ENCODE measurements around the gene BICDL2.

BICDL2 gene

DNA sequence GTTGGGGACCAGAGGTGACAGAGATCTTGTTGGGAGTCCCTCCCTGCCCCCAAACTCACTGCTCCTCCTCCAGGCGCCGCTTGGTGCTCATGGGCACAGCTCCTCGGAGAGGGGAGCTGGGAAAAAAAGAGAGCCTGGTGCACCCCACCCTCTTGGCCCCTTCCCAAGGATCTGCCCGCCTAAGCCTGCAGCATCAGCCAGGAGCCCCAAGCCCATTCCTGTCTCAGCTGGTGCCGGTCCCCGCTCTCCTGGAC is 13.4 kb downstream of the BICDL2 start:
- no peak for DNase-seq

DNA sequence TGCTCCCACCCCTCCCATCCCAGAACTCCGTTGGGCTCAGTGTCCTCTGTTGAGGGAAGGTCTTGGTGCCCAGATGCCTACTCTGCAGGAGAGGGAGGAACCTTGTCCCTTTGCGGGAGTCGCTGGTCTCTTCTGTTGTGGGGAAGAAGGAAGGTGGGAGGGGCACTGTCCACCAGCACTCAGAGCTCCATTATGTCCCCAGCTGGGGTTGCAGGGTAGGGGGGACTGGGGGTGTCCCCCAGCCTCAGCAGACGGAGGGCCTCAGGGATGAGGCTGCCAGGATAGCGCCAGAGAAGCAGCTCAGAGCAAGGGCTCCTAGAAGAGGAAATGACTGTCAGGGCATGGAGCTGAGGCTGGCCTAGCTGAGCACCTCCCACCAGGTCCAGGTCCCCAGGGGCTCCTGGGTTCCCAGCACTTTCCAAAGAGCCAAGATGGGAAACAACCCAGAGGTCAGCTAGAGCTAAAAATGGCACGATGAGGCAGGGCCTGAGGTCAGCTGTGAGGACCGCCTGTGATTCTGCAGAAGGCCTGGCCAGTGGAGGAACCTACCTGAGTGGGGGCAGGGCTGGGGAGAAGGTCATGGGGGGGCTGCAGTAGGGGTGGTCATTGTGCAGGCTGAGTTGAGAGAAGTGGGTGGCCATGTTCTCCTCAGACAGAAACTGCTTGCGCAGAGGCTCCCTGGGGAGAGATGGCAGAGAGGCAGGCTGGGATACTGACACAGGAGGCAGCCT is 13.9 kb downstream of the BICDL2 start:
- DNase-seq, result no peak

DNA sequence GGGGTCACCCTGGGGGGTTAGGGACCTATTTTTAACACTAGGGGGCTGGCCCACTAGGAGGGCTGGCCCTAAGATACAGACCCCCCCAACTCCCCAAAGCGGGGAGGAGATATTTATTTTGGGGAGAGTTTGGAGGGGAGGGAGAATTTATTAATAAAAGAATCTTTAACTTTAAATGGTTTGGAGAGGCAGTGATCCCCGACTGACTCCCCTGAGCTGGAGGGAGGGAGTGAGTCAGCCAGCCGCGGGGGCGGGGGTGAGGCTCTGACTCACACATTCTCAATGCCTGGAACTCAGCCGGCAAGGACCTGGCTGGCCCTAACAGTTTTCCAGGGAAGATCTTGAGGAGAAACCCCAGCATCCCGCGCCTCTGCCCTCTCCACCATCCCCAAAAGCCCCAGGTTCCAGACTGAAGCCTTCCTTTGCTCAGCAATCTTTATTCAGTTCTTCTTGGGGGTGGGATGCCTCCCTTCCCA is 14.5 kb downstream of the BICDL2 start:
- no peak for DNase-seq

DNA sequence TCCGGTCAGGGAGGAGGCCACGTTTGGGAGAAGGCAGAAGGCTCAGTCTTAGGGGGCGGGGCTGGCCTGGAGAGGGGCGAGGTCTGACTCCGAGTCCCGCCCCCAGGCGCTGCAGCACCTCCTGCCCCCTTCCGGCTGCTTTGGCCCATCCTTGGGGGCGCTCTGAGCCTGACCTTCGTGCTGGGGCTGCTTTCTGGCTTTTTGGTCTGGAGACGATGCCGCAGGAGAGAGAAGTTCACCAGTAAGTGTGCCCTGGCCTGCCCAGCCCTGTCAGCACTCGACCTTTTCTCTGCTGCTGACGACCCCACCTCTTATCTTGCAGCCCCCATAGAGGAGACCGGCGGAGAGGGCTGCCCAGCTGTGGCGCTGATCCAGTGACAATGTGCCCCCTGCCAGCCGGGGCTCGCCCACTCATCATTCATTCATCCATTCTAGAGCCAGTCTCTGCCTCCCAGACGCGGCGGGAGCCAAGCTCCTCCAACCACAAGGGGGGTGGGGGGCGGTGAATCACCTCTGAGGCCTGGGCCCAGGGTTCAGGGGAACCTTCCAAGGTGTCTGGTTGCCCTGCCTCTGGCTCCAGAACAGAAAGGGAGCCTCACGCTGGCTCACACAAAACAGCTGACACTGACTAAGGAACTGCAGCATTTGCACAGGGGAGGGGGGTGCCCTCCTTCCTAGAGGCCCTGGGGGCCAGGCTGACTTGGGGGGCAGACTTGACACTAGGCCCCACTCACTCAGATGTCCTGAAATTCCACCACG is 15.1 kb downstream of the BICDL2 start:
- DNase-seq, result no peak

DNA sequence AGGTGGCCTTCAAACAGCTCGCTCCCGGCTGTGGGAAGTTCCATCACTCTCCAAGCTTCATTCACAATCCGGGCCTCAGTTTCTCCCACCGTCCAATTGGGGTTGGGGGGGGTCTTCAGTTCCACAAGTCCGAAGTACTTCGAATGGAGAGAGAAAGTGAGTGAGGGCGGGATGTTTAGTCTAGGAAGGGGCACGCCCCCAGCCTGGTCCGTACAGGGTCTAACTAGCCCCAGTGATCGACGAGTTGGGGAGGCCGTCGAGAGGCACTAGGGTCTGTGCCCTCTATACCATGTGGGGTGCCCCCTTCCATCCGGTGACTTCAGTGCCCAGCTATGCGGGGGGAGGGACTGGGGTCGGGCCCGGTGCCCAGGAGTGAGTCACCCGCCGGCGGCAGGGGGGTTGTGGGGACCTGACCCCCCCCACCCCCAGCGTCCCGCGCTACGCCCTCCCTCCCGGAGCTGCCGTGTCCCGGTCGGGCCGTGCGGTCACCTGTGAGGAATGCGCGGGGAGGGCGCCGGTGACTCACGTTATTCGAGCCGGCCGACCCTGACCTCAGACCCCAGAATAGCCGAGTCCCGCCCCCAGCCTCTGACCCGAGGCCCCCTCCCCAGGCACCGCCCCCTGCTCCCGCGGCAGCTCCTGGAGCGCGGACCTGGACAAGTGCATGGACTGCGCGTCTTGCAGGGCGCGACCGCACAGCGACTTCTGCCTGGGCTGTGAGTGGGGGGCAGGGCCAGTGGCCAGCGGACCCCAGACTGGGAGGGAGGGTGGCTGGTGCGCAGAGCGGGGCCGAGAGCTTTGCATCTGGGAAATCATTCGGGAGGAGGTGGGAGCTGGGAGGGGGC is 15.9 kb downstream of the BICDL2 start:
- DNase-seq, result no peak

DNA sequence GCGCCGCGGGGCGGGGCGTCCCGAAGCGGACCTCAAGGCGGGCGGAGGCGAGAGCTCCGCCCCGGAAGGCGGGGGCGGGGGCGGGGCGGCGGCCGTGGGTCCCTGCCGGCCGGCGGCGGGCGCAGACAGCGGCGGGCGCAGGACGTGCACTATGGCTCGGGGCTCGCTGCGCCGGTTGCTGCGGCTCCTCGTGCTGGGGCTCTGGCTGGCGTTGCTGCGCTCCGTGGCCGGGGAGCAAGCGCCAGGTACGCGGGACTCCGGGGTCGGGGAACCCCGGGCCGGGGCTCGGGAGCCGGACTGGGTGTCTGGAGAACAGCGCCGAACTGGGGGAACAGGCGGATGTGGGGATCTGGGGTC is 16.5 kb downstream of the BICDL2 start, which contains the start of gene TNFRSF12A:
TSS of gene TNFRSF12A (plus strand) at position 122 of the 357 bp plus-strand sequence. CDS start at position 152, 30 bp downstream.
- DNase-seq, result no peak

DNA sequence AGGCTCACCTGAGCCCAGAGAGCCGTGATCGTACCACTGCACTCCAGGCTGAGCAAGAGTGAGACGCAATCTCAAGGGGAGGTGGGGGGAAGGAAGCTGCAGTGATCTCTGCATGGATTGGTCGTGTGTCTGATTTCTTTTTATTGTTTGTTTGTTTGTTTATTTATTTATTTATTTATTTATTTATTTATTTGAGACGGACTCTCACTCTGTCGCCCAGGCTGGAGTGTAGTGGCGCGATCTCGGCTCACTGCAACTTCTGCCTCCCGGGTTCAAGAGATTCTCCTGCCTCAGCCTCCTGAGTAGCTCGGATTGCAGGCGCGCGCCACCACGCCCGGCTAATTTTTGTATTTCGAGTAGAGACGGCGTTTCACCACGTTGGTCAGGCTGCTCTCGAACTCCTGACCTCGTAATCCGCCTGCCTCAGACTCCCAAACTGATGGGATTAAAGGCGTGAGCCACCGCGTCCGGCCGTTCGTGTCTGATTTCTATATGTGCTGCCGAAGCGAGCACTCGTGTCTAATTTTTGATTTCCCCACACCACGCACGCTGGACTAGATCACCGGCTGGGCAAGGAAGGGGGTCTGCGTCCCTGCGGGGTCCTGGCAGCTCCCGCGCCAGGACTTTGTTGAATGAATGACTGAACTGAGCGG is 17.0 kb downstream of the BICDL2 start:
- no peak for DNase-seq

DNA sequence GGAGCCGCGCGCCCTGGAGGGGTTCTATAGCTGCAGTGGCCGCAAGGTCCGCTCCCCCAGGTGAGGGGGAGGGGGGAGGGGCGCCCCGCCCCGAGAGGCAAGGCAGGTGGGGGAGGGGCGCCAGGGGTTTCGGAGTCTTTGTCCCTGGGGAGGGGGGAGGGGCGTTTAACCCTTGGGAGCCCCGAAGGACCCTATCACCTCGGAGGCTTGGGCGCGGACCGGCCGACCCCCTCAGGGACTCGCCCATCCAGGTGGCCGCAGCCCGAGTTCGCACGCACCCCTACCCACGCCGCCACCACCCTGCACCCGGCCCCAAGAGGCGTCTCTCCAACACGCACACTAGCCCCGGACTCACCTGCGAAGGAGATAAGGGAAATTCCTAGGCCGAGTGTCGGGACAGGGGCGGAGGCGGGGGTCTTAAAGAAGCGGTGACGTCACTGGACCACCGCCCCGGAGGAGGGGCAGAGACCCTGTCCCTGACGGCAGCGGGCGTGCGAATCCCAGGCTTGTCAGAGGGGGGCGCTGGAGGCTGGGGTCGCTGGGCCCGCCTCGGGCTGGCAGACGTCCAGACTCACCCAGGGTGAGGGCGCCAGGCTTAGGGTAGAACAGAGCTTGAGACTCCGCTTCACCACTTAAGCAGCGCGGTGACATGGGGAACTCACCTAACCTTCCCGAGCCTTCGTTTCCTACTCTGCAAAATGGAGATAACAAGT is 18.8 kb downstream of the BICDL2 start, which contains the start of gene CLDN6:
TSS of gene CLDN6 (minus strand) at position 390 of the 713 bp plus-strand sequence. CDS start 2,162 bp downstream, outside the sequence.
- DNase-seq, result no peak

DNA sequence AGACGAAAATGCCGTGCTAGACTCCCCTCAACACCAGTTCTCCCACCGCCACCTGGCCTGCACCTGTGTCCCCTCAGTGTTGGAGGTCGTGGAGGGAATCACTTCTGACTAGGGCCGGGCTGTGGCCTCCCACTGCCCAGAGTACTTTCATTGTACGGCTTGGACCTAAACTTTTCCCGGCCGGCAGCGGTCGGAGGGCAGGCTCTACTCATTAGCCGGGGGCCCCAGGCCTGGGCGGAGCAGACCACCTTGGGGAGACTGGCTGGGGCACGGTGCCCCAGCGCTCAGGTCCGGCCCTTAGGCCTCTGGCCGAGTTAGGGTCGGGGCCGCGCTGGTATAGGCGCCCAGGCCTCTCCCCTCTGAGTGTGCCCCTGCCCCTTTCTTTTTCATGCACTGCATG is 19.4 kb downstream of the BICDL2 start:
- no peak for DNase-seq

DNA sequence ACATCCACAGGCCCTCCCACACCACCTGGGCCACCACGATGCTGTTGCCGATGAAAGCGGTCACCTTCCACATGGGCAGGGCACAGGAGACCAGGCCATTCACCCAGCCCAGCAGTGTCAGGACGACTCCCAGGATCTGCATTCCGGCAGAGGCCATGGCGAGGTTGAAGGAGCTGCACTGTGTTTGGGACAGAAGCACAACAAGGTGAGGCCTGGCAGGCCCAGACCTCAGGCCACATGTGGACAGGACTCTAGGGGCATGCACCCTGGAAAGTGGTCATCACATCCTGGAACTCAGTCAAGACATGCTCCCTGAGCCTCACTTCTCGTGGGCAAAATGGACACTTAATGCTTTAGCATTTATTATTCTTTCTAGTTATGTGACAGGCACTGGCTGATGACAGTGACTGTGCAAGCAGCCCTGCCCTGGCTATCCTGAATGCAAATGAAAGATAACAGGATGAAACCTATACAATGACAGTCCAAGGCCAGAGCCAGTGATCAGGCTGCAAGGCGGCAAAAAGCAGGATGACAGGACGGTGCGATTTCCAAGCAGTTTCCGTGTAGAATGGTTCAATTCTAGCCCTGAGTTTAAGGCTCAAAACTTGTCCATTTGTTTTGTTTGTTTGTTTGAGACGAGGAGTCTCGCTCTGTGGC is 20.8 kb downstream of the BICDL2 start:
- no peak for DNase-seq

DNA sequence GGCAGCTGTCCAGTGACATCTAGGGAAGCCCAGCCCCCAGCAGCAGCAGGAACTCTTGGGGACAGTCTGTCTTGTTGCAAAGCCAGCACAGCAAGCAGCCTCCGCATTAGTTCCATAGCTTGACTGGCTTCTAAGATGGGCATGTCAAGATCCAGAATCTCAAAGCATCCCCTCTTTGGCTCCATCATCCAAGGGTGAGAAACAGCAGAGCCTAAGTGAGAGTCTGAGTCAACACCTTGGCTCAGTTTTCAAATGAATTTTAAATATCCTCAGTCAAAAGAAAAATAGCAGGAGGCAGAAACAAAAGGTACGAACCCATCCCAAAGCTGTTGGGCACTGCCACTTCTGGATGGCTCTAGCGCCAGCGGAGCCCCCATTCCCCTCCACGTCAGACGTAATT is 21.8 kb downstream of the BICDL2 start:
- DNase-seq, result no peak

DNA sequence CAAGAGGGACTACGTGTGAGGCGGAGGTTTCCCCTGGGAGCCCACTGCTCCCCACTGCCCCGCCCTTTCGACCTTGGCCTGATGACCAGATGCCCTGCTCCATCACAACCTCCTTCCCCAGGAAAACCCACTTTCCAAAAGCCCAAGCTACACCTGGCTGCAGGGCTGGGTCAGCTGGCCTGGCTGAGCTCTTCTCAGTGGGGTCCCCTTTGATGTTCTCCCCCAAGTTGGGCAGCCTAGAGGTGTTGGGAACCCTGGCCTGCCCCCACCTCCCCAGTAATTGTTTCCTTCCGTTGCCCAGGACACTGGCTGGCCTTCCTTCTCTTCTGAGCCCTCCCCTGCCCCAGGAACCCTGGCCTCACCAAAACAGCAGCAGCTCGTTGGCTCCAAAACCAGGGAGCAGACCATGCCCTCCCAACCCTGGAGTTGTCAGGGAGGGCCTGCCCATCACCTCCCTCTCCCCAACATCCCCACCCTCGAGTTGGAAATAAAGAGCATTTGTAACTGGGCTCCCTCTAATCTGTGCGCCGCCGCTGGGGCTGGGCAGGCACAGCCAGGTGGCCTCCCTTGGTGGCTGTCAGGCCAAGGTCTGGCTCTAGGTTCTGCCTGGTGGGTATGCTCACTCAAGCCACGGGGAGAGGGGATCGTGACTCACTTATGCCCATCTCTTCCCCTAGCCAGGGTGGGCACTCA is 22.6 kb downstream of the BICDL2 start:
- DNase-seq, result no peak

DNA sequence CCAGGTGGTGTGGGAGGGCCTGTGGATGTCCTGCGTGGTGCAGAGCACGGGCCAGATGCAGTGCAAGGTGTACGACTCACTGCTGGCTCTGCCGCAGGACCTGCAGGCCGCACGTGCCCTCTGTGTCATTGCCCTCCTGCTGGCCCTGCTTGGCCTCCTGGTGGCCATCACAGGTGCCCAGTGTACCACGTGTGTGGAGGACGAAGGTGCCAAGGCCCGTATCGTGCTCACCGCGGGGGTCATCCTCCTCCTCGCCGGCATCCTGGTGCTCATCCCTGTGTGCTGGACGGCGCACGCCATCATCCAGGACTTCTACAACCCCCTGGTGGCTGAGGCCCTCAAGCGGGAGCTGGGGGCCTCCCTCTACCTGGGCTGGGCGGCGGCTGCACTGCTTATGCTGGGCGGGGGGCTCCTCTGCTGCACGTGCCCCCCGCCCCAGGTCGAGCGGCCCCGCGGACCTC is 23.2 kb downstream of the BICDL2 start:
- DNase-seq, result no peak

DNA sequence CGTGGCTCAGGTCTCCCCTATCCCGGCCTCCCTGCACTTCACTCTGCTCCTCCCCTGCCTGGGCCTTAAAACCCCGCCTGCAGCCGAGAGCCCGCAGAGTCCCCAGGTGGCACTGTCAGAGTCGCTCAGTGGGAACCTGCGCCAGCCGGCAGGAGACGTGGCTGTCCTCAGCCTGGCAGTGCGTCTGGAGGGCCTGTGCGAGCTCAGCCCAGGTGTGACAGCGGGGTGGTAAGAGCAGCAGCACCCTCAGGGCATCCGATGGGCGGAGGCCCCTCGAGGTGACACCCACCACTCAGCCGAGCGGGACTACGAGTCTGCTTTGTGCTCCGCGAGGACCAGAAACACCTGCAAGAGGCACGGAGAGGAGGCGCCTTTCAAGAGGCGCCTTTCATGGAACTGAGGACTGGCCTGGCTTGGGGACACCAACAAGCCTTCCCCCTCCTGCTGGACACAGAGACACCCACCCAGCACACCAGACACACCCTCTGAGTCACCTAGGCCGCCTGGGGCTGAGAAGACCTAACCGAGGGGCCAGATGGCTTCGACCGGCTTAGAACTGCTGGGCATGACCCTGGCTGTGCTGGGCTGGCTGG is 23.8 kb downstream of the BICDL2 start, which contains the start of gene CLDN9:
TSS of gene CLDN9 (plus strand) at position 96 of the 593 bp plus-strand sequence. CDS start at position 536, 440 bp downstream.
- DNase-seq, result peak; percentile 61

DNA sequence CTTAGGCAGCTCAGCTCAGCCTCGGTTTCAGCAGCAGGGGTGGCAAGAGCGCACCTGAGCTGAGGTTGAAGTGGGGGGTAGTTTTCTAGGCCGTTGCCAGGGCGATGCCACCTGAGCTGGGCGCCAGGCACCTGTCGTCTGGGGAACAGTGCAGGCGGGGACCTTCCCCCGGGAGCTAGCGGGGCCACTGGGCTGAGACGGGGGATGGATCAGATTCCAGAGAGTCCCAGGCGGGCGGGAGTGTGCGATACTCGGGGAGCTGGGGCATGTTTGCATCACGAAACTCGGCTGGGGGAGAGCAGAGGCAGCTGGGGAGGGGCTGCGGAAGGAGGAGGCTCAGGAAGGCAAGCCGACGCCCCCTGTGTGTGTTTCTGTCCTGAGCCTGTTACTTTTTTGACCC is 24.5 kb downstream of the BICDL2 start:
- DNase-seq, result peak; percentile 81

DNA sequence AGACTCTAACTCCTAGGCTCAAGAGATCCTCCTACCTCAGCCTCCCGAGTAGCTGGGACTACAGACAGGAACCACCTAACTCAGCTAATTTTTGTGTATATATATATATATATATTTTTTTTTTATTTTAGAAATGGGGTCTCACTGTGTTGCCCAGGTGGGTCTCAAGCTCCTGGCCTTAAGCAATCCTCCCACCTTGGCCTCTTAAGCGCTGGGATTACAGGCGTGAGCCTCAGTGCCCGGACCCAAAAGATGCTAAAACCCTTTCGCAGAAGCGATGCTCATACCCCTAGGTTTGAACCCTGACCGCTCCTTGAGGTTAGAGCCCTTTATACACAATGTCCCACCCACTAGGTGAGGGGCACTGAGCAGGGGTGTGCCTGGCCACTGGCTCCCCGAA is 26.2 kb downstream of the BICDL2 start:
- no peak for DNase-seq

DNA sequence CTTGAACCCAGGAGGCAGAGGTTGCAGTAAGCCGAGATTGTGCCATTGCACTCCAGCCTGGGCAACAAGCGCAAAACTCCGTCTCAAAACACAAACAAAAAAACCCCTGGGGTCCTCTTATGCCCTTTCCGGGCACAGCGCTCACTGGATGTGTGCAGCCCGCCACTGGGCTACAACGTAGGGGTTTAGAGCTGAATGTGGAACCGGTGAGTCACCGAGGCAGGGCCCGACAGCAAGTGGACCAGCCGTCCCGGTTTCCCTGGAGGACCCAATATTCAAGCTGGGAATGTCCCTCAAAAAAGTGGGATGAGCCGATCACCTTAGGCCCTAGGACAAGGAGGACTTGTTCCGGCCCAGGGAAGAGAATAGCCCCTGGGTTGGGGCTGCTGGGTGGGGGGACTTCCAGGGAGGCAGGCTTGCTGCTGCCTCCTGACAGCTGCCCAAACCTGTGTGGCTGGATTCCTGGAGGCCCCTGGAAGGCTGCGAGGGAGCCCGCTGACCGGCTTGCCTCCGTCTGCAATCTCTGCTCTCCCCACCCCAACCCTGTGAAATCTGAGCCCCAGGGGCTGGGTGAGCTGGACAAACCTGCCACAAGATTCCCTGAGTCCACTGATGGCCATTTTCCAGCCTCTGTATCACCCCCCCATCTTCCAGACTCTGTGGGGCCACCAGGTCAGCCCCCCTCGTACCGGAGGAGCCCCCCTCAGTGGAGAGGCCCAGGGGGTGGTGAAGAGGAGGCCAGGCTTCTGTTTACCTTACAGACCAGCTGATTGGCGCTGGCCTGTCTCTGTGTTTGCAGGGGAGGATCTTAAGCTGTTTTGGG is 27.0 kb downstream of the BICDL2 start:
- DNase-seq, result no peak

DNA sequence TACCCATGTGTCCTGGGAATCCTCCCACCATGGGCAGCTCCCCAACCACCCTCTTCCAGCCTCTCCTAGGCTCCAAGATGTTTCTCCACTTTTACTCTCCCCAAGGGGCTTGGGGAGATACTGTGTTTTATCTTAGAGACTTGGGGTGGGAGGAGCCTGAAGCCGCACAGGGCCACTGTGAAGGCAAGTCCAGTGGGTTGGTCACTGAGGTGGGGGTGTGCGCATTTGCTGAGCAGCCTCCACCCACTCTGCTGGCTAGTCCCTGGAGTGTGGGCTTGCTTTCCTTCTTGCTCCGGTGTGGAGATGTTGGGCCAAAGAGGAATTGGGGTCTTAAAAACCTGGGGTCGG is 28.1 kb downstream of the BICDL2 start:
- no peak for DNase-seq

DNA sequence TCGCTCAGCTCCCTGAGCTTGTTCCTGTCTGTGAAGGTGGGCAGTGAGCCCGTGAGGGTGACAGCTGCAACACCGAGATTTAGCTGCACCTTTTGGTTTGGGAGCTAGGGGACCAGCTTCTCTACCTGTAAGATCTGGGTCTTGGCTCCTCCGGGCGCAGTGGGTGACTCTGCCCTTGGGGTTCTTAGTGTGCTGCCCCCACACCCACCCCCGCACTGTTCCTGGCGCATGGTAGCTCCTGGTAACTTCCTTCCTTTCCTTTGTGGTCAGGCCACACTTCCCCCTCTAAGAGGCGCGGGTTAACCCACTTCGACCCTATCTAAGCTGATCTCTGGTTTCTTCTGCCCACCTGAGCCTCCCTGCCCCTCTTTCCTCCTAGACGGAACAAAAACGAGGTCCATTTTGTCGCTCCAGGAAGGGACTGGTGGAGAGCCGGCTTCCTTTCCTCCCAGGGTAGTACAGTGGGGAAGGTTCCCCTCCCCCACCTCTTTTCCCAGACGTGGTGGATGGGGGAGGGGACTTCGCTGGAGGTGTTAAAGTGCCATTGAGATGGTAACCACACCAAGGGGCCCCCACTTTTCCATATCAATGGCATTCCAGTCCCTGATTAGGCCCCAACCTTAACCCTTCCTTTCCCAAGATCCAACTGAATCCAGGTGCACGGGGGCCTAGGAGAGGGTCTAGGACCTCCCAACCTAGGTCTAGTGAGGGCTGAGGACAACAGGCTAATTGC is 28.6 kb downstream of the BICDL2 start:
- no peak for DNase-seq

Measured in NCI-H1105 (cell line).